Panc1 (cell line): ENCODE measurements around the gene FRY. TPM values are rescaled to one million over a fixed set of nuclear protein-coding genes. Genes with fewer than 3 reads are reported as not detected.

Source experiments
- ATAC-seq: fragments of 200-7000 bp; cut with Tn5 transposase; 2 replicates; pipeline ENCODE4 v1.9.1; 2020; ENCODE audit warnings: mild to moderate bottlenecking, moderate library complexity
- BruUV-seq: library from RNA; stranded (reverse); fragments of 400-500 nt; replicated peaks from 2 replicates; lab custom pipeline; 2021; lab: Mats Ljungman, UMichigan
- CTCF ChIA-PET: fragments of 300-600 bp; sonication (Branson Sonifier 250); formaldehyde crosslinking; loops from one replicate; lab custom pipeline; 2022; ENCODE audit warnings: antibody characterized with exemption; lab: Charles Lee
- POLR2A ChIA-PET: fragments of 300-600 bp; sonication (Branson Sonifier 250); formaldehyde crosslinking; loops from one replicate; lab custom pipeline; 2022; ENCODE audit warnings: antibody characterized with exemption; lab: Charles Lee
- DNase-seq: peaks from one replicate; pipeline ENCODE4 v3.0.0-alpha.2; 2010; ENCODE audit warnings: low read depth, low spot score
- H3K27ac ChIP-seq: 2 replicates; pipeline ENCODE4 v1.5.1; 2011; ENCODE audit warnings: mild to moderate bottlenecking, low read length, inconsistent platforms
- H3K27me3 ChIP-seq: fragments of 200-500 bp; sonication (Bioruptor generic); 2 replicates; pipeline ENCODE4 v1.6.0; 2014; ENCODE audit warnings: low read length, inconsistent platforms; ENCODE audit not compliant: control insufficient read depth, insufficient read depth
- H3K36me3 ChIP-seq: fragments of 200-500 bp; sonication (Bioruptor generic); 2 replicates; pipeline ENCODE4 v1.5.1; 2014; ENCODE audit warnings: inconsistent platforms, mild to moderate bottlenecking, low read length, moderate library complexity; ENCODE audit not compliant: control insufficient read depth, insufficient read depth
- H3K4me1 ChIP-seq: 2 replicates; pipeline ENCODE4 v1.5.1; 2011; ENCODE audit warnings: inconsistent platforms, mild to moderate bottlenecking, low read length, moderate library complexity; ENCODE audit not compliant: control insufficient read depth, insufficient read depth
- H3K4me3 ChIP-seq, 2 experiments: 2 replicates each; pipeline ENCODE4 v1.5.1; 2011 to 2012; ENCODE audit warnings: low read depth in 2 of 2, low read length in 2 of 2, mild to moderate bottlenecking in 2 of 2, inconsistent platforms in 1 of 2, moderate library complexity in 1 of 2
- H3K9me3 ChIP-seq: fragments of 200-500 bp; sonication (Bioruptor generic); 2 replicates; pipeline ENCODE4 v1.5.1; 2014; ENCODE audit warnings: low read depth, mild to moderate bottlenecking, inconsistent platforms, low read length, moderate library complexity; ENCODE audit not compliant: control insufficient read depth, insufficient read depth
- CTCF ChIP-seq: fragments of 450-650 bp; IDR thresholded peaks from 2 replicates; pipeline ENCODE4 v1.5.1; 2017; ENCODE audit warnings: mild to moderate bottlenecking
- POLR2AphosphoS5 ChIP-seq: IDR thresholded peaks from 2 replicates; pipeline ENCODE4 v1.6.1; 2012; ENCODE audit warnings: mild to moderate bottlenecking, low read depth, low read length, moderate library complexity
- SIN3A ChIP-seq: IDR thresholded peaks from 2 replicates; pipeline ENCODE4 v1.6.1; 2012; ENCODE audit warnings: low read depth, mild to moderate bottlenecking, low read length, moderate library complexity, borderline replicate concordance; ENCODE audit not compliant: insufficient read depth
- TCF7L2 ChIP-seq: IDR thresholded peaks from 2 replicates; pipeline ENCODE4 v1.6.1; 2011; ENCODE audit warnings: mild to moderate bottlenecking, low read depth, low read length, inconsistent platforms
- in situ Hi-C: cut with HindIII; loops from 2 replicates; pipeline ENCODE4 v1.10.0; 2016; ENCODE audit warnings: low sequenced_read_pairs, low pct_unique_long_range_greater_than_20kb
- intact Hi-C: fragments of 100-400 bp; cut with micrococcal nuclease; formaldehyde crosslinking; loops from one replicate; pipeline ENCODE4 v1.10.0; 2022; ENCODE audit not compliant: unreplicated experiment
- total RNA-seq: library from RNA; stranded (reverse); gene quantifications from one replicate; pipeline ENCODE4 v1.2.1, GENCODE V29; 2021; ENCODE audit not compliant: unreplicated experiment
- TF ChIP-seq, protein P1 (sequence below), 2 experiments: IDR thresholded peaks; 2 replicates each; pipeline ENCODE4 v1.6.1; 2011 to 2012; ENCODE audit warnings: low read depth in 2 of 2, control low read depth in 1 of 2, low read length in 1 of 2, mild to moderate bottlenecking in 1 of 2, moderate library complexity in 1 of 2; ENCODE audit not compliant: insufficient read depth in 1 of 2

The FRY gene
- total RNA-seq, 1 experiment from 2014 or later = 0.18 TPM

DNA sequence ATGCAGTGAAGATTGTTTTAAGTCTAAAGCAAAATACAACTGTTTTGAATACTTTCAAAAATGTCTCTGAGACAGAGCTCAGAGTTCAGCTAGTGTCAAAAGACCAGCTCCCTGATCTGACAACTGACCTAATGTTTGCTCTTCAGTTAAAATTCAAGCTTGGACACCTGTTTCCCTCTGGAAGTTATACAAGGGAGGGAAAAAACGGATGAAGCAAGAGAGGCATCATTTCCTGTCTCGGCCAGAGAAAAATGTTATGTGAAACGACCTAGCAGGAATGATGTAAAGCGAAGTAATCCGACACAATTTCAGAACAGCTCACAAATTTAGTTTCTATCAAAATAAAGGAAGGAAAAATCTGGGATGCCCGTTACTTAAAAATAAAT lies 224.1 kb downstream of the FRY start:
- Histone ChIP-seq H3K9me3 (no peaks in the 10 kb centered on the region), H3K27ac (no peak overlapping the region), H3K36me3 (no peaks in the 10 kb centered on the region), H3K4me3 (no peak overlapping the region), H3K27me3 (no peaks in the 10 kb centered on the region), H3K4me1 (no peaks in the 10 kb centered on the region; the same call in 1 of the 2 replicates)
- in situ Hi-C loops (no loop called here), intact Hi-C loops (no loop called here)
- no peak for ATAC-seq
- no peak for DNase-seq
- BruUV-seq = no TSS peak
- POLR2A ChIA-PET = no interaction called here
- CTCF ChIA-PET = no interaction called here
- TF ChIP-seq TCF7L2 = no peak

- no peaks in the 10 kb centered on the region; the same call in 1 of the 2 replicates for H3K4me1 ChIP-seq
- in situ Hi-C loops (no loop called here), intact Hi-C loops (no loop called here)
- POLR2A ChIA-PET = no interaction called here
- CTCF ChIA-PET = no interaction called here
- TF ChIP-seq POLR2AphosphoS5 (no peak), SIN3A (no peak), TCF7L2 (no peak), CTCF (no peak)
- TF ChIP-seq, protein P1, sequence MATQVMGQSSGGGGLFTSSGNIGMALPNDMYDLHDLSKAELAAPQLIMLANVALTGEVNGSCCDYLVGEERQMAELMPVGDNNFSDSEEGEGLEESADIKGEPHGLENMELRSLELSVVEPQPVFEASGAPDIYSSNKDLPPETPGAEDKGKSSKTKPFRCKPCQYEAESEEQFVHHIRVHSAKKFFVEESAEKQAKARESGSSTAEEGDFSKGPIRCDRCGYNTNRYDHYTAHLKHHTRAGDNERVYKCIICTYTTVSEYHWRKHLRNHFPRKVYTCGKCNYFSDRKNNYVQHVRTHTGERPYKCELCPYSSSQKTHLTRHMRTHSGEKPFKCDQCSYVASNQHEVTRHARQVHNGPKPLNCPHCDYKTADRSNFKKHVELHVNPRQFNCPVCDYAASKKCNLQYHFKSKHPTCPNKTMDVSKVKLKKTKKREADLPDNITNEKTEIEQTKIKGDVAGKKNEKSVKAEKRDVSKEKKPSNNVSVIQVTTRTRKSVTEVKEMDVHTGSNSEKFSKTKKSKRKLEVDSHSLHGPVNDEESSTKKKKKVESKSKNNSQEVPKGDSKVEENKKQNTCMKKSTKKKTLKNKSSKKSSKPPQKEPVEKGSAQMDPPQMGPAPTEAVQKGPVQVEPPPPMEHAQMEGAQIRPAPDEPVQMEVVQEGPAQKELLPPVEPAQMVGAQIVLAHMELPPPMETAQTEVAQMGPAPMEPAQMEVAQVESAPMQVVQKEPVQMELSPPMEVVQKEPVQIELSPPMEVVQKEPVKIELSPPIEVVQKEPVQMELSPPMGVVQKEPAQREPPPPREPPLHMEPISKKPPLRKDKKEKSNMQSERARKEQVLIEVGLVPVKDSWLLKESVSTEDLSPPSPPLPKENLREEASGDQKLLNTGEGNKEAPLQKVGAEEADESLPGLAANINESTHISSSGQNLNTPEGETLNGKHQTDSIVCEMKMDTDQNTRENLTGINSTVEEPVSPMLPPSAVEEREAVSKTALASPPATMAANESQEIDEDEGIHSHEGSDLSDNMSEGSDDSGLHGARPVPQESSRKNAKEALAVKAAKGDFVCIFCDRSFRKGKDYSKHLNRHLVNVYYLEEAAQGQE (IDR thresholded peaks at IDR 0.05; ENCODE audit: insufficient read depth in 1 of 2, low read depth in 2 of 2, low read length in 1 of 2) = no peak
- no peaks in the 10 kb centered on the region for H3K27me3 ChIP-seq
- H3K4me3 ChIP-seq = no peak overlapping the region
- ATAC-seq (no peak), DNase-seq (no peak)
- H3K27ac ChIP-seq = no peak overlapping the region
- H3K36me3 ChIP-seq = no peaks in the 10 kb centered on the region
- no TSS peak for BruUV-seq
- no peaks in the 10 kb centered on the region for H3K9me3 ChIP-seq
Measured at GRCh38 chr13:32256243-32256642, 224.7 kb downstream of the FRY start.

- no peaks in the 10 kb centered on the region for H3K36me3 ChIP-seq
- intact Hi-C loops (no loop called here), in situ Hi-C loops (no loop called here)
- H3K27ac ChIP-seq = no peak overlapping the region
- no peak overlapping the region for H3K4me3 ChIP-seq
- DNase-seq (no peak), ATAC-seq (no peak)
- H3K27me3 ChIP-seq = no peaks in the 10 kb centered on the region
- ChIA-PET CTCF (no interaction called here), POLR2A (no interaction called here)
- H3K9me3 ChIP-seq = no peaks in the 10 kb centered on the region
- no TSS peak for BruUV-seq
- H3K4me1 ChIP-seq = no peaks in the 10 kb centered on the region; the same call in 1 of the 2 replicates
- no peak for TF ChIP-seq POLR2AphosphoS5
- no peak for TF ChIP-seq SIN3A
- no peak for TF ChIP-seq TCF7L2
- TF ChIP-seq, protein P1 (IDR thresholded peaks at IDR 0.05; ENCODE audit: insufficient read depth in 1 of 2, low read depth in 2 of 2, low read length in 1 of 2) = no peak
- no peak for TF ChIP-seq CTCF
Measured at GRCh38 chr13:32257649-32258048, 226.1 kb downstream of the FRY start.
